Fibroblast of lung (primary cell): Measurements from ENCODE around the gene ENTREP3. TPM values are rescaled to one million over a fixed set of nuclear protein-coding genes. Genes with fewer than 3 reads are reported as not detected.
"Not testable (repeated sequence)": the region's sequence is repeated elsewhere in the genome, so short reads cannot be mapped to it uniquely, and the experiment has no call there.

ENCODE experiments used
- DNase-seq, 2 donors: peaks; one replicate each; pipeline versions ENCODE4 v3.0.0 to v3.0.0-alpha.2; 2010; ENCODE audit warnings: low read depth in 2 of 2
- H2AFZ ChIP-seq: 2 replicates; pipeline ENCODE4 v1.5.1; 2012; ENCODE audit warnings: low read length, control low read depth, inconsistent platforms
- H3K27ac ChIP-seq: 2 replicates; pipeline ENCODE4 v1.5.1; 2011; ENCODE audit warnings: low read length, control low read depth; ENCODE audit not compliant: insufficient read depth
- H3K27me3 ChIP-seq: 2 replicates; pipeline ENCODE4 v1.5.1; 2011; ENCODE audit warnings: mild to moderate bottlenecking, low read length; ENCODE audit not compliant: control insufficient read depth, insufficient read depth
- H3K36me3 ChIP-seq: 2 replicates; pipeline ENCODE4 v1.5.1; 2011; ENCODE audit warnings: low read length; ENCODE audit not compliant: control insufficient read depth, insufficient read depth
- H3K4me1 ChIP-seq: 2 replicates; pipeline ENCODE4 v1.5.1; 2011; ENCODE audit warnings: low read length; ENCODE audit not compliant: control insufficient read depth, insufficient read depth; ENCODE audit errors: extremely low read depth
- H3K4me2 ChIP-seq: 2 replicates; pipeline ENCODE4 v1.5.1; 2011; ENCODE audit warnings: low read length, control low read depth; ENCODE audit not compliant: insufficient read depth; ENCODE audit errors: extremely low read depth
- H3K4me3 ChIP-seq, 4 experiments: fragments of 200-600 bp in 1 of 4; sonication (generic) in 1 of 4; replicated peaks in 1 of 4; 2 replicates each; pipeline ENCODE4 v1.5.1; 2011 to 2016; ENCODE audit warnings: low read length in 4 of 4, low read depth in 3 of 4, mild to moderate bottlenecking in 3 of 4, control low read depth in 2 of 4, inconsistent platforms in 1 of 4, mixed read lengths in 1 of 4; ENCODE audit not compliant: insufficient read depth in 1 of 4; ENCODE audit errors: control extremely low read depth in 1 of 4
- H3K79me2 ChIP-seq: 2 replicates; pipeline ENCODE4 v1.5.1; 2012; ENCODE audit warnings: mild to moderate bottlenecking, low read length, inconsistent platforms; ENCODE audit not compliant: control insufficient read depth, insufficient read depth
- H3K9ac ChIP-seq: 2 replicates; pipeline ENCODE4 v1.5.1; 2011; ENCODE audit warnings: mild to moderate bottlenecking, low read length, control low read depth; ENCODE audit not compliant: insufficient read depth
- H3K9me3 ChIP-seq: 2 replicates; pipeline ENCODE4 v1.5.1; 2012; ENCODE audit warnings: low read depth, low read length; ENCODE audit not compliant: control insufficient read depth, insufficient read depth
- H4K20me1 ChIP-seq: 2 replicates; pipeline ENCODE4 v1.5.1; 2011; ENCODE audit warnings: low read length; ENCODE audit not compliant: control insufficient read depth, insufficient read depth; ENCODE audit errors: extremely low read depth
- EZH2 ChIP-seq: IDR thresholded peaks from 2 replicates; pipeline ENCODE4 v1.5.1; 2012; ENCODE audit warnings: low read length, control low read depth, mild to moderate bottlenecking; ENCODE audit errors: missing control alignments
- polyA plus RNA-seq, 2 donors: library from polyadenylated mRNA; depleted of rRNA in 1 of 2; stranded (reverse) in 1 of 2; unstranded in 1 of 2; fragments of >200 nt; gene quantifications; 2 replicates each; pipeline ENCODE4 v1.2.1, GENCODE V29; 2011 to 2012; ENCODE audit warnings: missing spikeins in 1 of 2
- total RNA-seq: library from RNA; depleted of rRNA; stranded (reverse); fragments of >200 nt; gene quantifications from 2 replicates; pipeline ENCODE4 v1.2.1, GENCODE V29; 2014
- TF ChIP-seq, protein P1 (sequence below), 2 donors: IDR thresholded peaks in 1 of 2; conservative IDR thresholded peaks in 1 of 2; 1 replicate in 1 of 2; 2 replicates in 1 of 2; pipeline ENCODE4 v1.5.1; 2011 to 2012; ENCODE audit warnings: low read length in 2 of 2, control low read depth in 1 of 2, inconsistent platforms in 1 of 2, low read depth in 1 of 2, mild to moderate bottlenecking in 1 of 2

The ENTREP3 gene
- total and polyA plus RNA-seq, 2 donors (not counting 1 experiment from before 2014, with no cell fraction given), result 8.5 to 12.9 TPM

DNA sequence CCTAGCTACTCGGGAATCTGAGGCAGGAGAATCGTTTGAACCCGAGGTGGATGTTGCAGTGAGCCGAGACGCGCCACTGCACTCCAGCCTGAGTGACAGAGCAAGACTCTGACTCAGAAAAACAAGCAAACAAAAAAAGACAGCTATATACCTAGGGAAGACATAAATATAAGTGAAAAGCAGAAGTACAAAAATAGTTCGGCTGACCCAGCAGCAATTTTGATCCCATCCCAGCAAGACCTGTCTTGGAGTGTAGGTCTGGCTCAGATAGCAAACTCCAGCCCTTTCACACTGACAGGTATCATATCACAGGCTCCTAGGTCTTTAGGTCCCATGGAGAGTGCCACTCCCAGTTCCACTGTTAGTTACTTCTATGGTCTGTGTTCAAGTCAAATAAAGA lies 32.2 kb downstream of the ENTREP3 start:
- no peak overlapping the region for H2AFZ ChIP-seq
- H3K4me2 ChIP-seq, result no peak overlapping the region
- TF ChIP-seq EZH2, result no peak
- TF ChIP-seq, protein P1, sequence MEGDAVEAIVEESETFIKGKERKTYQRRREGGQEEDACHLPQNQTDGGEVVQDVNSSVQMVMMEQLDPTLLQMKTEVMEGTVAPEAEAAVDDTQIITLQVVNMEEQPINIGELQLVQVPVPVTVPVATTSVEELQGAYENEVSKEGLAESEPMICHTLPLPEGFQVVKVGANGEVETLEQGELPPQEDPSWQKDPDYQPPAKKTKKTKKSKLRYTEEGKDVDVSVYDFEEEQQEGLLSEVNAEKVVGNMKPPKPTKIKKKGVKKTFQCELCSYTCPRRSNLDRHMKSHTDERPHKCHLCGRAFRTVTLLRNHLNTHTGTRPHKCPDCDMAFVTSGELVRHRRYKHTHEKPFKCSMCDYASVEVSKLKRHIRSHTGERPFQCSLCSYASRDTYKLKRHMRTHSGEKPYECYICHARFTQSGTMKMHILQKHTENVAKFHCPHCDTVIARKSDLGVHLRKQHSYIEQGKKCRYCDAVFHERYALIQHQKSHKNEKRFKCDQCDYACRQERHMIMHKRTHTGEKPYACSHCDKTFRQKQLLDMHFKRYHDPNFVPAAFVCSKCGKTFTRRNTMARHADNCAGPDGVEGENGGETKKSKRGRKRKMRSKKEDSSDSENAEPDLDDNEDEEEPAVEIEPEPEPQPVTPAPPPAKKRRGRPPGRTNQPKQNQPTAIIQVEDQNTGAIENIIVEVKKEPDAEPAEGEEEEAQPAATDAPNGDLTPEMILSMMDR (conservative IDR thresholded peaks at IDR 0.05 in 1 of 2, IDR thresholded peaks at IDR 0.05 in 1 of 2; ENCODE audit: low read depth in 1 of 2, low read length in 2 of 2), result no peak
- H3K9ac ChIP-seq, result no peak overlapping the region
- no peak for DNase-seq
- no peak overlapping the region for H3K4me3 ChIP-seq
- peaks cover 16% of the 10 kb centered on the region for H3K4me1 ChIP-seq
- H3K36me3 ChIP-seq, result no peaks in the 10 kb centered on the region
- H3K27ac ChIP-seq, result no peak overlapping the region
- no peaks in the 10 kb centered on the region for H3K9me3 ChIP-seq
- no peaks in the 10 kb centered on the region for H4K20me1 ChIP-seq
- H3K27me3 ChIP-seq, result no peaks in the 10 kb centered on the region
- peaks cover 11% of the 10 kb centered on the region for H3K79me2 ChIP-seq

DNA sequence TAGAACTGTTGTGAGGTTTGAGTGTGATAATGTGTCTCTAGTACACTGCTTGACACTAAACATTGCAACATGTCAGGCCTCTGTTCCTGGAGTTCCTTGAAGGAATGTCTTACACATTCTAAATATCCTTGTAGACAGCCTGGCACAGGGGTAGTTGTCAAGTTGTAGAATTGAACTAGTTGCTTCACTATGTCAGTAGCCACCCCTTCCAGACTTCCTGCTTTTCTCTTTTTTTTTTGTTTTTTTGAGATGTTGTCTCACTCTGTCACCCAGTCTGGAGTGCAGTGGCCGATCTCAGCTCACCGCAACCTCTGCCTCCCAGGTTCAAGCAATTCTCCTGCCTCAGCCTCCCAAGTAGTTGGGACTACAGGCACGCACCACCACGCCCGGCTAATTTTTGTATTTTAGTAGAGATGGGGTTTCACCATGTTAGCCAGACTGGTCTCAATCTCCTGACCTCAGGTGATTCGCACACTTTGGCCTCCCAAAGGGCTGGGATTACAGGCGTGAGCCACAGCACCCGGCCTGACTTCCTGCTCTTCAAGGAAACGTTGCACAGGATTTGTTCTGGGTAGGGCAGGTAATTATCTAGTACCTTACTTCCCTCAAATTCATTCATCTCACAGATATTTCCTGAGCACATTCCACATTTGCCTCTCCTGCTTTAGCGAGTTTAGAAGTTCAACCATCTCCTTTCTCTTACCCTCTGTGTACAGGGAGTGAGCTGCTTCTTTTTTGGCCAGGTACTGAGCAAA lies 34.9 kb downstream of the ENTREP3 start:
- not testable (repeated sequence) for H3K4me3 ChIP-seq, H4K20me1 ChIP-seq, H3K79me2 ChIP-seq, H2AFZ ChIP-seq, H3K9ac ChIP-seq, DNase-seq, H3K9me3 ChIP-seq, H3K4me1 ChIP-seq, H3K27ac ChIP-seq, H3K36me3 ChIP-seq, H3K4me2 ChIP-seq, H3K27me3 ChIP-seq

DNA sequence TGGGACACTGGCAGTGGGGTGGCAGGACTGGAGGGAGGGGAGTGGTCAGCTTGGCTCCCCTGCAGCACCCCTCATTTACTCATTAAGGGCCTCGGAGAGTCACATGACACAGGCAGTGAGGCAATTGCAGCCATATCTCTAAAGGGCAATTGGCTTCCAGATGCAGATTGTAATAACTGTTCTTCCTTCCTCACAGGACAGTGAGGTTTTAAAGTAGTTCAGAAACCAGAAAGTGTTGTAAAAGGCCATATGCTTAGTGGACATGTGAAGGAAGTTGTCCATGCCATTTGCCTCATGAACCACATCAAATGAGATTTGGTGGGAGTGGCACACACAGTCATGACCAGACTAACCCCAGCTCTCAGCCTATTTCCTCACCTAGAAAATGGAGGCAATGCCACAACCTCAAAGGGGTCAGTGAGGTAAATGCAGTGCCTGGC lies 35.7 kb downstream of the ENTREP3 start:
- H3K4me1 ChIP-seq, result peaks cover 5% of the 10 kb centered on the region
- peak in 1 of 2 donors; percentile 20 for DNase-seq

More for the DNA sequence above, 35.7 kb downstream of the ENTREP3 start:
- Histone ChIP-seq H3K79me2 (no peaks in the 10 kb centered on the region), H3K27ac (no peak overlapping the region), H4K20me1 (no peaks in the 10 kb centered on the region), H3K36me3 (no peaks in the 10 kb centered on the region), H3K9ac (no peak overlapping the region), H3K4me3 (no peak overlapping the region), H2AFZ (peak overlapping the region; percentile 30), H3K9me3 (no peaks in the 10 kb centered on the region), H3K4me2 (no peak overlapping the region), H3K27me3 (no peaks in the 10 kb centered on the region)
- TF ChIP-seq, protein P1 (conservative IDR thresholded peaks at IDR 0.05 in 1 of 2, IDR thresholded peaks at IDR 0.05 in 1 of 2; ENCODE audit: low read depth in 1 of 2, low read length in 2 of 2), result no peak
- TF ChIP-seq EZH2, result no peak
